Stomach (tissue), 4 donors: ENCODE measurements around the gene CNTNAP3B.
"Not testable (repeated sequence)": the region's sequence is repeated elsewhere in the genome, so short reads cannot be mapped to it uniquely, and the experiment has no call there.

Experiments
- EP300 ChIP-seq: sonication (generic); formaldehyde crosslinking; IDR thresholded peaks from one replicate; pipeline ENCODE4 v1.6.1; 2017; ENCODE audit warnings: antibody characterized with exemption
- POLR2A ChIP-seq, 4 donors: fragments of 450-650 bp; IDR thresholded peaks; one replicate each; pipeline ENCODE4 v1.6.1; 2016; ENCODE audit warnings: antibody characterized with exemption in 4 of 4, control low read depth in 2 of 4, mild to moderate bottlenecking in 1 of 4, moderate library complexity in 1 of 4
- TF ChIP-seq, protein P1 (sequence below), 7 experiments: fragments of 450-650 bp in 4 of 7; fragments of 200-600 bp in 3 of 7; sonication (generic) in 3 of 7; IDR thresholded peaks; one replicate each; pipeline ENCODE4 v1.5.1; 2016 to 2019; ENCODE audit warnings: antibody characterized with exemption in 7 of 7, control low read depth in 2 of 7, mild to moderate bottlenecking in 1 of 7

DNA sequence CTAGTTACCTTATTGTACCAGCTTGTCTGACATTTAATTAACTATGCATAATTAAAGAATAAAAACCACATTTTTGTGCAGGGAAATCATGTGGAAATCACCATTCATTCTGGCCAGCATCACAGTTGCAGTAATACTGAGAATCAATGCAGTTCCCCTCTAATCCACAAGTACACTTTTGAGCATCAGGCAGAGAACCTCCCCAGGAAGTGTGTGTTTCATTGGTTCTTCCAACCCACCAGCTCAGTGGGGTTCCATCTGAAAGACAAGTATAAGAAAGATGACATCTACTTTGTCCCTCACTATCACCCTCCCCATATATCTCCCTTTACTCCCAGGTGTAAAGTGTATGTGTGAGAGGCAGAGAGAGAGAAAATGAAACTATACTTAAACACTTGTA is 191.1 kb downstream of the CNTNAP3B start:
- TF ChIP-seq, protein P1, sequence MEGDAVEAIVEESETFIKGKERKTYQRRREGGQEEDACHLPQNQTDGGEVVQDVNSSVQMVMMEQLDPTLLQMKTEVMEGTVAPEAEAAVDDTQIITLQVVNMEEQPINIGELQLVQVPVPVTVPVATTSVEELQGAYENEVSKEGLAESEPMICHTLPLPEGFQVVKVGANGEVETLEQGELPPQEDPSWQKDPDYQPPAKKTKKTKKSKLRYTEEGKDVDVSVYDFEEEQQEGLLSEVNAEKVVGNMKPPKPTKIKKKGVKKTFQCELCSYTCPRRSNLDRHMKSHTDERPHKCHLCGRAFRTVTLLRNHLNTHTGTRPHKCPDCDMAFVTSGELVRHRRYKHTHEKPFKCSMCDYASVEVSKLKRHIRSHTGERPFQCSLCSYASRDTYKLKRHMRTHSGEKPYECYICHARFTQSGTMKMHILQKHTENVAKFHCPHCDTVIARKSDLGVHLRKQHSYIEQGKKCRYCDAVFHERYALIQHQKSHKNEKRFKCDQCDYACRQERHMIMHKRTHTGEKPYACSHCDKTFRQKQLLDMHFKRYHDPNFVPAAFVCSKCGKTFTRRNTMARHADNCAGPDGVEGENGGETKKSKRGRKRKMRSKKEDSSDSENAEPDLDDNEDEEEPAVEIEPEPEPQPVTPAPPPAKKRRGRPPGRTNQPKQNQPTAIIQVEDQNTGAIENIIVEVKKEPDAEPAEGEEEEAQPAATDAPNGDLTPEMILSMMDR (IDR thresholded peaks at IDR 0.05): not testable (repeated sequence)
- not testable (repeated sequence) for TF ChIP-seq EP300; POLR2A (IDR thresholded peaks at IDR 0.05)
